ENCODE data around the gene CNTN5. TPM values are rescaled to one million over a fixed set of nuclear protein-coding genes. Genes with fewer than 3 reads are reported as not detected.

CNTN5 gene
- total and polyA plus RNA-seq, 2 donors (not counting 1 experiment from before 2014, with no cell fraction given) = not detected

- Histone ChIP-seq H4K20me1 (ENCODE audit: control insufficient read depth, insufficient read depth, low read length, poor library complexity, severe bottlenecking) (no peaks in the 10 kb centered on the region), H3K4me2 (replicated peaks; ENCODE audit: low read depth, low read length, poor library complexity, severe bottlenecking) (no peak overlapping the region), H3K4me3 (ENCODE audit: control extremely low read depth in 1 of 5, extremely low read depth in 1 of 5, insufficient read depth in 1 of 5, low read depth in 2 of 5, low read length in 4 of 5) (no peak overlapping the region), H2AFZ (ENCODE audit: insufficient read depth, low read depth, low read length, poor library complexity, severe bottlenecking) (no peak overlapping the region), H3K4me1 (ENCODE audit: control insufficient read depth in 2 of 2, insufficient read depth in 2 of 2, low read length in 2 of 2) (no peaks in the 10 kb centered on the region), H3K36me3 (replicated peaks in 1 of 2; ENCODE audit: control extremely low read depth in 1 of 2, control insufficient read depth in 1 of 2, extremely low read depth in 1 of 2, insufficient read depth in 2 of 2, low read length in 1 of 2) (no peaks in the 10 kb centered on the region), H3K27ac (ENCODE audit: low read length in 2 of 2) (no peak overlapping the region), H3K27me3 (replicated peaks in 1 of 4; ENCODE audit: control extremely low read depth in 1 of 4, control insufficient read depth in 3 of 4, insufficient read depth in 4 of 4, low read length in 3 of 4) (no peaks in the 10 kb centered on the region), H3K9ac (ENCODE audit: low read length) (no peak overlapping the region), H3K9me3 (ENCODE audit: control extremely low read depth in 1 of 3, control insufficient read depth in 2 of 3, insufficient read depth in 1 of 3, low read length in 2 of 3) (no peaks in the 10 kb centered on the region), H3K79me2 (ENCODE audit: control insufficient read depth, insufficient read depth, low read length) (no peaks in the 10 kb centered on the region)
- Mint-ChIP-seq H3K4me1 (no peaks in the 10 kb centered on the region), H3K27ac (no peak overlapping the region), H3K27me3 (no peaks in the 10 kb centered on the region), H3K9me3 (ENCODE audit: insufficient read depth) (peaks cover 2% of the 10 kb centered on the region), H3K4me3 (no peak overlapping the region)
- intact Hi-C loops (cut with micrococcal nuclease) = no loop called here
- ChIA-PET POLR2A (no interaction called here), CTCF (no interaction called here)
- no peak for DNase-seq
- no peak for ATAC-seq (ENCODE audit: low read depth)
- TF ChIP-seq EZH2 (IDR thresholded peaks at IDR 0.05; ENCODE audit: borderline replicate concordance, insufficient read depth, low read depth, low read length, poor library complexity, severe bottlenecking) = no peak
- no peak for TF ChIP-seq CTCF (IDR thresholded peaks at IDR 0.05)
- WGBS (ENCODE audit: insufficient coverage) = no CpG with 5 or more reads among the region's 2 CpGs
Measured at GRCh38 chr11:99759787-99760186, 739.0 kb downstream of the CNTN5 start.

GRCh38 chr11:99766811-99767210, 746.1 kb downstream of the CNTN5 start:
- no peaks in the 10 kb centered on the region for H3K36me3 ChIP-seq (replicated peaks in 1 of 2; ENCODE audit: control extremely low read depth in 1 of 2, control insufficient read depth in 1 of 2, extremely low read depth in 1 of 2, insufficient read depth in 2 of 2, low read length in 1 of 2)
- POLR2A ChIA-PET = no interaction called here

More at GRCh38 chr11:99766811-99767210, 746.1 kb downstream of the CNTN5 start:
- H3K27ac Mint-ChIP-seq = no peak overlapping the region
- H3K4me2 ChIP-seq (replicated peaks; ENCODE audit: low read depth, low read length, poor library complexity, severe bottlenecking) = no peak overlapping the region
- no peak overlapping the region for H3K9ac ChIP-seq (ENCODE audit: low read length)
- no peaks in the 10 kb centered on the region for H3K27me3 Mint-ChIP-seq
- H3K79me2 ChIP-seq (ENCODE audit: control insufficient read depth, insufficient read depth, low read length) = no peaks in the 10 kb centered on the region
- H3K27me3 ChIP-seq (replicated peaks in 1 of 4; ENCODE audit: control extremely low read depth in 1 of 4, control insufficient read depth in 3 of 4, insufficient read depth in 4 of 4, low read length in 3 of 4) = no peaks in the 10 kb centered on the region
- intact Hi-C loops (cut with micrococcal nuclease) = no loop called here
- H3K4me1 ChIP-seq (ENCODE audit: control insufficient read depth in 2 of 2, insufficient read depth in 2 of 2, low read length in 2 of 2) = no peaks in the 10 kb centered on the region
- no peak overlapping the region for H3K4me3 Mint-ChIP-seq
- 40% methylated on average over 2 of the region's 3 CpGs for WGBS (ENCODE audit: insufficient coverage)
- H3K9me3 Mint-ChIP-seq (ENCODE audit: insufficient read depth) = no peaks in the 10 kb centered on the region
- CTCF ChIA-PET = no interaction called here
- no peak for TF ChIP-seq CTCF (IDR thresholded peaks at IDR 0.05)
- no peak for TF ChIP-seq EZH2 (IDR thresholded peaks at IDR 0.05; ENCODE audit: borderline replicate concordance, insufficient read depth, low read depth, low read length, poor library complexity, severe bottlenecking)
- no peak overlapping the region for H3K27ac ChIP-seq (ENCODE audit: low read length in 2 of 2)
- no peaks in the 10 kb centered on the region for H4K20me1 ChIP-seq (ENCODE audit: control insufficient read depth, insufficient read depth, low read length, poor library complexity, severe bottlenecking)
- H3K4me1 Mint-ChIP-seq = no peaks in the 10 kb centered on the region
- no peak overlapping the region for H2AFZ ChIP-seq (ENCODE audit: insufficient read depth, low read depth, low read length, poor library complexity, severe bottlenecking)
- no peaks in the 10 kb centered on the region for H3K9me3 ChIP-seq (ENCODE audit: control extremely low read depth in 1 of 3, control insufficient read depth in 2 of 3, insufficient read depth in 1 of 3, low read length in 2 of 3)
- H3K4me3 ChIP-seq (ENCODE audit: control extremely low read depth in 1 of 5, extremely low read depth in 1 of 5, insufficient read depth in 1 of 5, low read depth in 2 of 5, low read length in 4 of 5) = no peak overlapping the region
- DNase-seq (no peak), ATAC-seq (ENCODE audit: low read depth) (no peak)

Measured in B cell (primary cell).